SU-DHL-6 (cell line): ENCODE data around the gene WNT5A.

Experiments used
- H2AFZ ChIP-seq: fragments of 200-600 bp; sonication (generic); 2 replicates; pipeline ENCODE4 v1.6.1; 2014; ENCODE audit warnings: low read depth, mild to moderate bottlenecking, moderate library complexity, mixed read lengths, antibody characterized with exemption, low read length; ENCODE audit not compliant: severe bottlenecking
- H3F3A ChIP-seq: fragments of 200-600 bp; shearing (Covaris generic); 2 replicates; pipeline ENCODE4 v1.6.0; 2016; ENCODE audit warnings: antibody characterized with exemption, mild to moderate bottlenecking; ENCODE audit not compliant: insufficient read depth
- H3K27ac ChIP-seq: fragments of 200-600 bp; sonication (generic); 2 replicates; pipeline ENCODE4 v1.5.1; 2016; ENCODE audit warnings: low read depth, mild to moderate bottlenecking, low read length, moderate library complexity, mixed read lengths
- H3K27me3 ChIP-seq: fragments of 200-600 bp; sonication (generic), shearing (Covaris generic); 2 replicates; pipeline ENCODE4 v1.6.0; 2014; ENCODE audit warnings: mild to moderate bottlenecking, low read length
- H3K36me3 ChIP-seq: fragments of 200-600 bp; sonication (generic); 2 replicates; pipeline ENCODE4 v1.6.1; 2014; ENCODE audit warnings: mild to moderate bottlenecking, low read length, mixed read lengths
- H3K4me2 ChIP-seq: fragments of 300-600, 200-600 bp; shearing (Covaris generic), sonication (generic); 2 replicates; pipeline ENCODE4 v1.6.0; 2014; ENCODE audit warnings: low read length, low read depth, mild to moderate bottlenecking; ENCODE audit not compliant: poor library complexity, severe bottlenecking
- H3K4me3 ChIP-seq: fragments of 200-600 bp; sonication (generic); 2 replicates; pipeline ENCODE4 v1.5.1; 2014; ENCODE audit warnings: antibody characterized with exemption, low read length, mild to moderate bottlenecking, mixed read lengths; ENCODE audit not compliant: insufficient read depth, poor library complexity, severe bottlenecking
- H3K79me2 ChIP-seq: fragments of 200-600 bp; sonication (generic); 2 replicates; pipeline ENCODE4 v1.6.1; 2014; ENCODE audit warnings: mild to moderate bottlenecking, low read length, moderate library complexity; ENCODE audit not compliant: insufficient read depth
- H3K9ac ChIP-seq: fragments of 200-600 bp; sonication (generic); 2 replicates; pipeline ENCODE4 v1.7.0; 2014; ENCODE audit warnings: mild to moderate bottlenecking, low read length
- H3K9me2 ChIP-seq: fragments of 200-600 bp; sonication (generic); replicated peaks from 2 replicates; pipeline ENCODE4 v1.6.1; 2014; ENCODE audit warnings: low read length; ENCODE audit not compliant: insufficient read depth
- H3K9me3 ChIP-seq: fragments of 200-600 bp; sonication (generic); 2 replicates; pipeline ENCODE4 v1.6.1; 2014; ENCODE audit warnings: low read length, mixed read lengths; ENCODE audit not compliant: insufficient read depth
- H4K20me1 ChIP-seq: fragments of 200-600 bp; sonication (generic); 2 replicates; pipeline ENCODE4 v1.6.1; 2014; ENCODE audit warnings: low read depth, mild to moderate bottlenecking, antibody characterized with exemption, low read length, moderate library complexity, mixed read lengths
- CTCF ChIP-seq: fragments of 200-600 bp; sonication (generic); IDR thresholded peaks from one replicate; pipeline ENCODE4 v1.5.1; 2017; ENCODE audit warnings: antibody characterized with exemption, mild to moderate bottlenecking, low read length, moderate library complexity; ENCODE audit not compliant: insufficient read depth, poor library complexity, severe bottlenecking
- EZH2phosphoT487 ChIP-seq: fragments of 200-600 bp; sonication (generic), shearing (Covaris generic); conservative IDR thresholded peaks from 2 replicates; pipeline ENCODE4 v1.6.1; 2018; ENCODE audit warnings: mild to moderate bottlenecking, antibody characterized with exemption, low read length, moderate library complexity, mixed read lengths

The WNT5A gene

DNA sequence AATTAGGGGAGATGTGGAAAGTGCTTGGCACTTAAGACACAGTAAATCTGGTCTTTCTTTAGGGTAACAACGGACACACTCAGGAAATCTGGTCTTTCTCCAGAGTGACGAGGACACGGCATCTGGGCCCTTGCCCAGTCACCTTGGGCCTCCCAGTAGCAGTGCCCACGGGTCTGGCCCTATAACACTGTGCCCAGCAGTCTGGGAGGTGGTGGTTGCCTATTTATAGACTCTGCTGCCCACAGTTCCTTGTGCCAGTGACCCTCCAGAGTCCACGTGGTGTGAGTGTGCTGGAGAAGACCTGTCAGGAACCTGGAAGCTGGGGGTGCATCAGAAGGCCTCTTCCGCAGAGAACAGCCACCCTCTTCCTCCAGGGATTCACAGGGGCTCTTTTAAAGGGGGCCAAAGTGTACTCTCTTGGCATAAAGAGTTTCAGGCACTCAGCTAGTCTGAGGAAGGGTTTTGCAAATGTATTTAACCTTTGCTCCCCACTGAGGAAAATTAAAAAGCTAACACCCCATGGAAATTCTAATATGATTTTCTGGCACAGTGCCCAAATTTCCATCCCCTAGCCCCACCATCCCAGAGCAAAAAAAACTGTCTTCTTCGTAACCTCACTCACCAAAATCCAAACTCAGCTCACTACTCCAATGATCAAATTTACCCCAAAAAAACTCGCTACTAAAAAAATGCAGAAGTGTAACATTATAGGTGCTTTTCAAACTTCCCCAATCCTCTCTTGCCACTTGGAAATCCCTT lies 15.4 kb downstream of the WNT5A start:
- Histone ChIP-seq H3K9me3 (no peaks in the 10 kb centered on the region), H3K4me3 (no peak overlapping the region), H3K27me3 (no peaks in the 10 kb centered on the region), H3K4me2 (no peak overlapping the region), H3K79me2 (no peaks in the 10 kb centered on the region), H3F3A (no peaks in the 10 kb centered on the region), H3K9ac (no peak overlapping the region), H4K20me1 (no peaks in the 10 kb centered on the region), H3K36me3 (no peaks in the 10 kb centered on the region), H3K27ac (no peak overlapping the region), H3K9me2 (no peaks in the 10 kb centered on the region), H2AFZ (no peak overlapping the region)
- TF ChIP-seq EZH2phosphoT487, result no peak
- TF ChIP-seq CTCF, result no peak

- H4K20me1 ChIP-seq, result no peaks in the 10 kb centered on the region
- no peak overlapping the region for H2AFZ ChIP-seq
- H3K9me3 ChIP-seq, result no peaks in the 10 kb centered on the region
- no peaks in the 10 kb centered on the region for H3K27me3 ChIP-seq
- no peak overlapping the region for H3K27ac ChIP-seq
- H3K9ac ChIP-seq, result no peak overlapping the region
- H3K36me3 ChIP-seq, result no peaks in the 10 kb centered on the region
- H3F3A ChIP-seq, result no peaks in the 10 kb centered on the region
- no peaks in the 10 kb centered on the region for H3K79me2 ChIP-seq
- no peak overlapping the region for H3K4me2 ChIP-seq
- no peak for TF ChIP-seq EZH2phosphoT487
- no peak for TF ChIP-seq CTCF
- H3K9me2 ChIP-seq, result no peaks in the 10 kb centered on the region
- no peak overlapping the region for H3K4me3 ChIP-seq
These were observed 16.0 kb downstream of the WNT5A start for GRCh38 chr3:55471084-55471483.

GRCh38 chr3:55469957-55470526 lies 17.1 kb downstream of the WNT5A start:
- H3K9me2 ChIP-seq, result no peaks in the 10 kb centered on the region
- no peaks in the 10 kb centered on the region for H3K27me3 ChIP-seq
- H3K27ac ChIP-seq, result no peak overlapping the region
- TF ChIP-seq CTCF (no peak), EZH2phosphoT487 (no peak)
- H3K9ac ChIP-seq, result no peak overlapping the region
- H3K4me2 ChIP-seq, result no peak overlapping the region
- H3K36me3 ChIP-seq, result no peaks in the 10 kb centered on the region
- no peak overlapping the region for H2AFZ ChIP-seq
- H3K79me2 ChIP-seq, result no peaks in the 10 kb centered on the region
- no peak overlapping the region for H3K4me3 ChIP-seq
- H4K20me1 ChIP-seq, result no peaks in the 10 kb centered on the region
- H3K9me3 ChIP-seq, result no peaks in the 10 kb centered on the region
- H3F3A ChIP-seq, result no peaks in the 10 kb centered on the region
